Measurements from ENCODE around the gene ARHGEF18.

DNA sequence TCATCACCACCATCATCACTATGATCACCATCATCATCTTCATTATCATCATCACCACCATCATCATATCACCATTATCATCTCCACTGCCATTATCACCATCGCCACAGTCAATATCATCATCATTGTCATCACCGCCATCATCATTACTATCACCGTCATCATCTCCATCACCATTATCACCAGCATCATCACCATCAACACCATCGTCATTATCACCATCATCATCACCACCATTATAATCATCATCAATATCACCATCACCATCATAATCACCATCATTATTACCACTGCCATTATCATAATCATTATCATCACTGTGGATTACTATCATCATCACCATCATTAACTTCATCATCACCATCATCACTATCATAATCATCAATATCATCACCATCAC is 17.3 kb upstream of the ARHGEF18 start:
- TF ChIP-seq, protein P1, sequence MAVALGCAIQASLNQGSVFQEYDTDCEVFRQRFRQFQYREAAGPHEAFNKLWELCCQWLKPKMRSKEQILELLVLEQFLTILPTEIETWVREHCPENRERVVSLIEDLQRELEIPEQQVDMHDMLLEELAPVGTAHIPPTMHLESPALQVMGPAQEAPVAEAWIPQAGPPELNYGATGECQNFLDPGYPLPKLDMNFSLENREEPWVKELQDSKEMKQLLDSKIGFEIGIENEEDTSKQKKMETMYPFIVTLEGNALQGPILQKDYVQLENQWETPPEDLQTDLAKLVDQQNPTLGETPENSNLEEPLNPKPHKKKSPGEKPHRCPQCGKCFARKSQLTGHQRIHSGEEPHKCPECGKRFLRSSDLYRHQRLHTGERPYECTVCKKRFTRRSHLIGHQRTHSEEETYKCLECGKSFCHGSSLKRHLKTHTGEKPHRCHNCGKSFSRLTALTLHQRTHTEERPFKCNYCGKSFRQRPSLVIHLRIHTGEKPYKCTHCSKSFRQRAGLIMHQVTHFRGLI (tag by site-specific recombination; IDR thresholded peaks at IDR 0.05) = no peak
- TF ChIP-seq ZSCAN16 (tag by site-specific recombination; IDR thresholded peaks at IDR 0.05) = no peak

Measured in HEK293 (cell line).